T-cell (primary cell): ENCODE data around the gene GFAP. TPM values are rescaled to one million over a fixed set of nuclear protein-coding genes. Genes with fewer than 3 reads are reported as not detected.
A peak's percentile ranks its signal among the peaks of the same experiment; 100 is the strongest.
"Not testable (repeated sequence)": the region's sequence is repeated elsewhere in the genome, so short reads cannot be mapped to it uniquely, and the experiment has no call there.

Experiments used
- ATAC-seq, 4 experiments: fragments of 200-7000 bp in 3 of 4; fragments of 150-1000 bp in 1 of 4; cut with Tn5 transposase; replicated peaks in 1 of 4; 1 replicate in 3 of 4; 2 replicates in 1 of 4; pipeline ENCODE4 v1.10.0; 2021; ENCODE audit warnings: moderate library complexity in 3 of 4, mild to moderate bottlenecking in 2 of 4, moderate number of reproducible peaks in 1 of 4
- CTCF ChIA-PET, 2 donors: fragments of 300-600 bp; sonication (Branson Sonifier 250); formaldehyde crosslinking; loops; one replicate each; lab custom pipeline; 2022; ENCODE audit warnings: antibody characterized with exemption in 2 of 2; lab: Charles Lee
- POLR2A ChIA-PET, 2 donors: fragments of 300-600 bp; sonication (Branson Sonifier 250); formaldehyde crosslinking; loops; one replicate each; lab custom pipeline; 2022; ENCODE audit warnings: antibody characterized with exemption in 2 of 2; lab: Charles Lee
- DNase-seq, 35 experiments: peaks; one replicate each; pipeline versions ENCODE4 v3.0.0 to v3.0.0-alpha.2; 2013 to 2023
- H3K27ac ChIP-seq: one replicate; pipeline ENCODE4 v1.5.1; 2013; ENCODE audit warnings: low read length
- H3K27me3 ChIP-seq, 2 experiments: replicated peaks in 1 of 2; 1 replicate in 1 of 2; 2 replicates in 1 of 2; pipeline versions ENCODE4 v1.6.1 to v1.7.0; 2013; ENCODE audit warnings: low read length in 1 of 2, mixed read lengths in 1 of 2; ENCODE audit not compliant: control insufficient read depth in 2 of 2, insufficient read depth in 2 of 2; ENCODE audit errors: extremely low read depth in 1 of 2
- H3K36me3 ChIP-seq, 2 donors: 1 replicate in 1 of 2; 2 replicates in 1 of 2; pipeline versions ENCODE4 v1.6.1 to v1.7.0; 2013; ENCODE audit warnings: low read length in 1 of 2; ENCODE audit not compliant: control insufficient read depth in 2 of 2, insufficient read depth in 1 of 2; ENCODE audit errors: extremely low read depth in 1 of 2
- H3K4me1 ChIP-seq, 2 experiments: 1 replicate in 1 of 2; 2 replicates in 1 of 2; pipeline versions ENCODE4 v1.6.1 to v1.7.0; 2013; ENCODE audit warnings: low read length in 2 of 2, mixed read lengths in 1 of 2; ENCODE audit not compliant: insufficient read depth in 2 of 2, control insufficient read depth in 1 of 2; ENCODE audit errors: extremely low read depth in 1 of 2
- H3K4me3 ChIP-seq, 2 donors: 1 replicate in 1 of 2; 2 replicates in 1 of 2; pipeline versions ENCODE4 v1.5.1 to v1.7.0; 2013; ENCODE audit warnings: mild to moderate bottlenecking in 2 of 2, low read length in 1 of 2, moderate library complexity in 1 of 2; ENCODE audit not compliant: control insufficient read depth in 1 of 2; ENCODE audit errors: extremely low read depth in 1 of 2
- H3K9me3 ChIP-seq: 2 replicates; pipeline ENCODE4 v1.7.0; 2013
- H3K27ac Mint-ChIP-seq, 2 donors: one replicate each; pipeline ENCODE4 v1.8.0; 2020 to 2021; ENCODE audit warnings: mild to moderate bottlenecking in 2 of 2, mixed read lengths in 2 of 2
- H3K27me3 Mint-ChIP-seq, 2 donors: one replicate each; pipeline ENCODE4 v1.8.0; 2021 to 2022; ENCODE audit warnings: mixed read lengths in 2 of 2
- H3K36me3 Mint-ChIP-seq: one replicate; pipeline ENCODE4 v1.8.0; 2021; ENCODE audit warnings: mixed read lengths
- H3K4me1 Mint-ChIP-seq, 3 donors: one replicate each; pipeline ENCODE4 v1.8.0; 2020 to 2022; ENCODE audit warnings: mixed read lengths in 3 of 3, mild to moderate bottlenecking in 1 of 3
- H3K4me3 Mint-ChIP-seq, 3 donors: one replicate each; pipeline ENCODE4 v1.8.0; 2020 to 2022; ENCODE audit warnings: mild to moderate bottlenecking in 3 of 3, mixed read lengths in 3 of 3, moderate library complexity in 3 of 3
- H3K9me3 Mint-ChIP-seq, 3 donors: one replicate each; pipeline ENCODE4 v1.8.0; 2020 to 2022; ENCODE audit warnings: mixed read lengths in 3 of 3
- WGBS: methylation state at CpG from one replicate; pipeline ENCODE4 v1.1.5; 2013; ENCODE audit warnings: missing lambda C conversion rate; ENCODE audit not compliant: insufficient coverage; 5-methylcytosine and 5-hydroxymethylcytosine counted together
- total RNA-seq, 35 experiments: library from RNA in 6 of 35; stranded (reverse) in 6 of 35; fragments of 120-200 nt in 1 of 35; gene quantifications; one replicate each; pipeline versions ENCODE4 v1.2.1 to v1.2.4 and lab custom pipeline; 2013 to 2026

The GFAP gene
- total RNA-seq, 5 donors from 2014 or later (not counting 1 experiment from before 2014, with no cell fraction given): not detected

GRCh38 chr17:44955674-44956425 is 40.5 kb upstream of the GFAP start:
- H3K27ac Mint-ChIP-seq: no peak overlapping the region
- H3K4me1 Mint-ChIP-seq: peaks cover 0 to 6% (median 2%) of the 10 kb centered on the region in 3 donors
- ChIA-PET CTCF (interaction anchor here in 1 of 2 donors (0.5 kb wide), 1 partner anchor 69 kb away, joined by 5 read pairs; no protein-coding TSS in a partner anchor), POLR2A (no interaction called here)
- H3K36me3 Mint-ChIP-seq: no peaks in the 10 kb centered on the region
- H3K27me3 ChIP-seq: peaks cover 7 to 47% of the 10 kb centered on the region in 2 experiments
- no peaks in the 10 kb centered on the region for H3K9me3 Mint-ChIP-seq
- 88% methylated on average over 4 of the region's 8 CpGs for WGBS
- no peak overlapping the region for H3K4me3 ChIP-seq
- peaks cover 29 to 43% of the 10 kb centered on the region in 2 donors for H3K27me3 Mint-ChIP-seq
- H3K4me3 Mint-ChIP-seq: no peak overlapping the region
- no peaks in the 10 kb centered on the region for H3K36me3 ChIP-seq
- peaks cover 0 to 11% of the 10 kb centered on the region in 2 experiments for H3K4me1 ChIP-seq
- H3K9me3 ChIP-seq: no peaks in the 10 kb centered on the region
- ATAC-seq (no peak), DNase-seq (no peak)
- no peak overlapping the region for H3K27ac ChIP-seq

GRCh38 chr17:44952946-44953475 is 37.7 kb upstream of the GFAP start:
- H3K4me1 ChIP-seq: peaks cover 0 to 6% of the 10 kb centered on the region in 2 experiments
- Mint-ChIP-seq H3K9me3 (no peaks in the 10 kb centered on the region), H3K4me3 (no peak overlapping the region), H3K36me3 (no peaks in the 10 kb centered on the region), H3K27ac (no peak overlapping the region), H3K4me1 (peaks cover 4% of the 10 kb centered on the region in 3 donors), H3K27me3 (peaks cover 15 to 21% of the 10 kb centered on the region in 2 donors)
- H3K9me3 ChIP-seq: no peaks in the 10 kb centered on the region
- POLR2A ChIA-PET: no interaction called here
- ATAC-seq: no peak
- 85% methylated on average over 6 of the region's 6 CpGs for WGBS
- peaks cover 3 to 26% of the 10 kb centered on the region in 2 experiments for H3K27me3 ChIP-seq
- H3K27ac ChIP-seq: no peak overlapping the region
- no peak overlapping the region for H3K4me3 ChIP-seq
- CTCF ChIA-PET: no interaction called here
- H3K36me3 ChIP-seq: no peaks in the 10 kb centered on the region
- no peak for DNase-seq

- ATAC-seq (no peak), DNase-seq (no peak)
- Histone ChIP-seq H3K4me3 (peak overlapping the region; percentile 58 to 83), H3K36me3 (no peaks in the 10 kb centered on the region), H3K9me3 (no peaks in the 10 kb centered on the region), H3K27me3 (peaks cover 0 to 19% of the 10 kb centered on the region in 2 experiments), H3K4me1 (peaks cover 0 to 19% of the 10 kb centered on the region in 2 experiments), H3K27ac (no peak overlapping the region)
- ChIA-PET POLR2A (no interaction called here), CTCF (no interaction called here)
- Mint-ChIP-seq H3K4me1 (peaks cover 8 to 14% (median 8%) of the 10 kb centered on the region in 3 donors), H3K36me3 (no peaks in the 10 kb centered on the region), H3K27ac (peak overlapping the region; percentile 87 to 98), H3K9me3 (no peaks in the 10 kb centered on the region), H3K4me3 (peak overlapping the region; percentile 88 to 93 (median 91)), H3K27me3 (peaks cover 4 to 6% of the 10 kb centered on the region in 2 donors)
- WGBS: no CpG with 5 or more reads among the region's 7 CpGs
Observed at GRCh38 chr17:44948315-44948795, 33.1 kb upstream of the GFAP start.

GRCh38 chr17:44947461-44948314 is 32.4 kb upstream of the GFAP start, which contains the start of gene KIF18B:
TSS of gene KIF18B (minus strand) at chr17:44947773. CDS start at chr17:44936344, 11,429 bp downstream.
- H3K9me3 ChIP-seq: no peaks in the 10 kb centered on the region
- Mint-ChIP-seq H3K9me3 (no peaks in the 10 kb centered on the region), H3K4me3 (peak within 1 kb of the TSS; percentile 88 to 93 (median 91)), H3K36me3 (no peaks in the 10 kb centered on the region), H3K4me1 (peaks cover 8 to 14% (median 8%) of the 10 kb centered on the region in 3 donors), H3K27me3 (peaks cover 4 to 6% of the 10 kb centered on the region in 2 donors), H3K27ac (peak within 1 kb of the TSS; percentile 87 to 98)
- H3K27ac ChIP-seq: peak within 1 kb of the TSS; percentile 50
- peak within 1 kb of the TSS; percentile 58 to 83 for H3K4me3 ChIP-seq
- peaks cover 0 to 17% of the 10 kb centered on the region in 2 experiments for H3K27me3 ChIP-seq
- ATAC-seq (peak; percentile 98 to 99 (median 99)), DNase-seq (peak; percentile 72 to 93 (median 82))
- ChIA-PET POLR2A (no interaction called here), CTCF (no interaction called here)
- H3K36me3 ChIP-seq: no peaks in the 10 kb centered on the region
- H3K4me1 ChIP-seq: peaks cover 0 to 19% of the 10 kb centered on the region in 2 experiments
- WGBS: 3% methylated on average over 62 of the region's 62 CpGs

GRCh38 chr17:44945652-44946051 is 30.4 kb upstream of the GFAP start:
- CTCF ChIA-PET, H3K36me3 ChIP-seq, H3K9me3 Mint-ChIP-seq, H3K9me3 ChIP-seq, DNase-seq, H3K27ac ChIP-seq, H3K36me3 Mint-ChIP-seq, H3K4me3 Mint-ChIP-seq, H3K27ac Mint-ChIP-seq, H3K27me3 Mint-ChIP-seq, POLR2A ChIA-PET, H3K4me3 ChIP-seq, ATAC-seq: not testable (repeated sequence)
- peaks cover 0 to 17% of the 10 kb centered on the region in 2 experiments for H3K27me3 ChIP-seq
- 100% methylated on average over 2 of the region's 10 CpGs for WGBS
- peaks cover 8 to 19% (median 8%) of the 10 kb centered on the region in 3 donors for H3K4me1 Mint-ChIP-seq
- H3K4me1 ChIP-seq: peaks cover 0 to 23% of the 10 kb centered on the region in 2 experiments

GRCh38 chr17:44942456-44942855 is 27.2 kb upstream of the GFAP start:
- no peaks in the 10 kb centered on the region for H3K36me3 ChIP-seq
- H3K4me3 ChIP-seq: no peak overlapping the region
- H3K9me3 ChIP-seq: no peaks in the 10 kb centered on the region
- ATAC-seq (no peak), DNase-seq (no peak)
- H3K27ac ChIP-seq: no peak overlapping the region
- ChIA-PET CTCF (interaction anchor here in 1 of 2 donors (0.7 kb wide), 1 partner anchor 19 kb away, joined by 6 read pairs; no protein-coding TSS in a partner anchor), POLR2A (no interaction called here)
- H3K36me3 Mint-ChIP-seq: no peaks in the 10 kb centered on the region
- H3K4me1 ChIP-seq: peaks cover 0 to 13% of the 10 kb centered on the region in 2 experiments
- H3K27me3 ChIP-seq: peaks cover 0 to 16% of the 10 kb centered on the region in 2 experiments
- no CpG with 5 or more reads among the region's 4 CpGs for WGBS
- no peaks in the 10 kb centered on the region for H3K9me3 Mint-ChIP-seq
- H3K27me3 Mint-ChIP-seq: peaks cover 4 to 6% of the 10 kb centered on the region in 2 donors
- no peak overlapping the region for H3K27ac Mint-ChIP-seq
- peaks cover 0 to 11% (median 1%) of the 10 kb centered on the region in 3 donors for H3K4me1 Mint-ChIP-seq
- no peak overlapping the region for H3K4me3 Mint-ChIP-seq
